Measurements from ENCODE around the gene MAT2B.

MAT2B gene

GRCh38 chr5:163502521-163502920 lies 2.9 kb upstream of the MAT2B start:
- H3K4me3 ChIP-seq (ENCODE audit: low read depth, low read length) = no peak overlapping the region
- H3K36me3 ChIP-seq (ENCODE audit: control insufficient read depth in 2 of 2, insufficient read depth in 1 of 2, low read length in 2 of 2) = no peaks in the 10 kb centered on the region
- peaks cover 2% of the 10 kb centered on the region; the same call in 1 of the 2 replicates for H3K4me1 ChIP-seq (ENCODE audit: control insufficient read depth, insufficient read depth, low read length)
- CTCF ChIA-PET = interaction anchor here (0.6 to 1.2 kb wide), 2 partner anchors 10 to 94 kb away, joined by 3 to 4 read pairs; no protein-coding TSS in a partner anchor
- H3K27ac ChIP-seq (ENCODE audit: extremely low read depth, low read depth, low read length) = peak overlapping the region; percentile 21; the same call in 1 of the 2 replicates
- no peak for TF ChIP-seq BCL11A (tag by site-specific recombination; IDR thresholded peaks at IDR 0.05; ENCODE audit: low read depth)
- no peak for TF ChIP-seq ZNF555 (tag by site-specific recombination; conservative IDR thresholded peaks at IDR 0.05)
- no peak for TF ChIP-seq AEBP2 (tag by site-specific recombination; IDR thresholded peaks at IDR 0.05; ENCODE audit: borderline replicate concordance)
- TF ChIP-seq PBX3 (CRISPR knock-in tag; IDR thresholded peaks at IDR 0.05) = no peak
- no peak for TF ChIP-seq ZNF626 (tag by site-specific recombination; IDR thresholded peaks at IDR 0.05)
- TF ChIP-seq ZNF2 (tag by site-specific recombination; IDR thresholded peaks at IDR 0.05) = no peak
- TF ChIP-seq TCF7L2 (IDR thresholded peaks at IDR 0.05; ENCODE audit: borderline replicate concordance, low read depth, low read length) = no peak
- TF ChIP-seq PRDM1 (tag by site-specific recombination; IDR thresholded peaks at IDR 0.05) = no peak
- TF ChIP-seq ZNF677 (tag by site-specific recombination; IDR thresholded peaks at IDR 0.05) = no peak
- TF ChIP-seq ZNF155 (tag by site-specific recombination; IDR thresholded peaks at IDR 0.05) = no peak
- H3K9me3 ChIP-seq (ENCODE audit: control insufficient read depth, insufficient read depth, low read depth, low read length) = no peaks in the 10 kb centered on the region
- POLR2A ChIA-PET = interaction anchor here (1.1 to 1.4 kb wide), 2 partner anchors 42 to 65 kb away, joined by 7 to 23 read pairs; partner anchors contain the start of genes CCNG1, HMMR and NUDCD2

- Histone ChIP-seq H3K9me3 (ENCODE audit: control insufficient read depth, insufficient read depth, low read depth, low read length) (no peaks in the 10 kb centered on the region), H3K36me3 (ENCODE audit: control insufficient read depth in 2 of 2, insufficient read depth in 1 of 2, low read length in 2 of 2) (no peaks in the 10 kb centered on the region), H3K4me3 (ENCODE audit: low read depth, low read length) (peak overlapping the region; percentile 43), H3K27ac (ENCODE audit: extremely low read depth, low read depth, low read length) (peak overlapping the region; percentile 92), H3K4me1 (ENCODE audit: control insufficient read depth, insufficient read depth, low read length) (peaks cover 2% of the 10 kb centered on the region)
- ChIA-PET POLR2A (interaction anchor here (1.1 to 1.4 kb wide), 2 partner anchors 42 to 66 kb away, joined by 7 to 23 read pairs; partner anchors contain the start of genes CCNG1, HMMR and NUDCD2), CTCF (interaction anchor here (0.6 to 1.2 kb wide), 4 partner anchors 9 to 95 kb away, joined by 3 to 6 read pairs (median 4); no protein-coding TSS in a partner anchor)
- no peak for TF ChIP-seq GLIS1 (tag by site-specific recombination; IDR thresholded peaks at IDR 0.05)
- no peak for TF ChIP-seq PRDM6 (tag by site-specific recombination; IDR thresholded peaks at IDR 0.05)
- no peak for TF ChIP-seq ZNF791 (tag by site-specific recombination; IDR thresholded peaks at IDR 0.05)
- TF ChIP-seq ZNF16 (tag by site-specific recombination; IDR thresholded peaks at IDR 0.05; ENCODE audit: low read depth) = no peak
- TF ChIP-seq ZNF518A (tag by site-specific recombination; conservative IDR thresholded peaks at IDR 0.05; ENCODE audit: low read depth) = 0 out of 2 replicates have a peak, but pooled peaks have one; percentile 29
- no peak for TF ChIP-seq PATZ1 (tag by site-specific recombination; IDR thresholded peaks at IDR 0.05)
- no peak for TF ChIP-seq ZNF112 (tag by site-specific recombination; IDR thresholded peaks at IDR 0.05)
- TF ChIP-seq TRIM28 (IDR thresholded peaks at IDR 0.05; ENCODE audit: borderline replicate concordance, low read length) = no peak
- no peak for TF ChIP-seq ZNF707 (tag by site-specific recombination; IDR thresholded peaks at IDR 0.05)
- TF ChIP-seq ZNF529 (tag by site-specific recombination; IDR thresholded peaks at IDR 0.05; ENCODE audit: insufficient replicate concordance) = no peak
- no peak for TF ChIP-seq ZNF621 (tag by site-specific recombination; IDR thresholded peaks at IDR 0.05)
Observed at GRCh38 chr5:163503106-163504078, 2.0 kb upstream of the MAT2B start.
